NCI-H2107 treated with DMSO at 0.1 percent for 48 hours (cell line): ENCODE results near the gene GIT1.

ENCODE experiments used
- DNase-seq: peaks from one replicate; lab custom pipeline; 2025; ENCODE audit not compliant: unreplicated experiment; lab: John Stamatoyannopoulos, UW

GIT1 gene

DNA sequence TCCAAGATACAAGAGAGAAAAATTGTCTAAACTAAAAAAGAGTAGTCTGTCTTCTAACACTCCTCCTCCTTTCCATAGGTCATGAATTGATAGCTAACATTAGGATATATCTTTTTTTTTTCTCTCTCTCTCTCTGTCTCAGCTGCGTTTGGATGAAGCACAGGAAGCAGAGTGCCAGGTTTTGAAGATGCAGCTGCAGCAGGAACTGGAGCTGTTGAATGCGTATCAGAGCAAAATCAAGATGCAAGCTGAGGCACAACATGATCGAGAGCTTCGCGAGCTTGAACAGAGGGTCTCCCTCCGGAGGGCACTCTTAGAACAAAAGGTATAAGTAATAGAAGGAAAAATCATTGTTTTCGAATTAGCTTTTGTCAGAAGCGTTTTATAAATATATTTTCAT, 55.5 kb downstream of the GIT1 start:
- DNase-seq = no peak

DNA sequence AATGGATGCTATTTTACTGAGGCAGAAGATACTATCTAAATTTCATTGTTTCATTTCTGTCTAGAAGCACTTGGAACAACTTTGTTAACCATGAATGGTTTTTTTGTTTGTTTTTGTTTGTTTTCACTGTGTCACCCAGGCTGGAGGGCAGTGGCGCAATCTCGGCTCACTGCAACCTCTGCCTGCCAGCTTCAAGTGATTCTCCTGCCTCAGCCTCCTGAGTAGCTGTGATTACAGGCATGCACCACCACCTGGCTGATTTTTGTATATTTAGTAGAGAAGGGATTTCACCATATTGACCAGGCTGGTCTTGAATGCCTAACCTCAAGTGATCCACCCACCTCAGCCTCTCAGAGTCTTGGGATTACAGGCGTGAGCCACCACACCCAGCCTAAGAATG, 63.1 kb downstream of the GIT1 start:
- no peak for DNase-seq

DNA sequence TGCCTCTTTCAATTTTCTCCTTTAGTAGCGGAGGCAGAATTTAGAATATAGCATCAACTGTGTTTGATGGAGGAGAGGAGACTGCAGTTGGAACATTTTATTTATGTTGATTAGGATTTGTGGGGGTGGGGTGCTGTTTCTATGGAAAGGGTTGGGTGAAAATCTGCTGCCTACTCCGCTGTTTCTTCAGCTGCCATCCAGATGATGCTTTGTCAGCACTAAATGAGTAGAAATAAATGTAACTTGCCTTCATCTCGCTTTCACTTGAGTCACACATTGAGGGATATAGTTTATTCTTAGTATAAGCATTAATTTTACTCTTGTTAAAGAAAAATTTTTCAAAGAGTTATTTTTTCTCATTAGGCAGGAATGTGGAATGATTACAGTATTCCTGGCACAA, 64.8 kb downstream of the GIT1 start:
- DNase-seq = no peak
